HG03457 (cell line): ENCODE data around the gene NTN4.
A peak's percentile ranks its signal among the peaks of the same experiment; 100 is the strongest.
"Not testable (repeated sequence)": the region's sequence is repeated elsewhere in the genome, so short reads cannot be mapped to it uniquely, and the experiment has no call there.

Source experiments
- ATAC-seq: cut with Tn5 transposase; IDR thresholded peaks from one replicate; pipeline ENCODE4 v1.9.1; 2021; ENCODE audit warnings: moderate number of reproducible peaks; ENCODE audit not compliant: unreplicated experiment

NTN4 gene

GRCh38 chr12:95756362-95756761 is 34.2 kb downstream of the NTN4 start:
- ATAC-seq = no peak

- ATAC-seq = no peak
Measured at GRCh38 chr12:95755261-95755865, 35.2 kb downstream of the NTN4 start.

DNA sequence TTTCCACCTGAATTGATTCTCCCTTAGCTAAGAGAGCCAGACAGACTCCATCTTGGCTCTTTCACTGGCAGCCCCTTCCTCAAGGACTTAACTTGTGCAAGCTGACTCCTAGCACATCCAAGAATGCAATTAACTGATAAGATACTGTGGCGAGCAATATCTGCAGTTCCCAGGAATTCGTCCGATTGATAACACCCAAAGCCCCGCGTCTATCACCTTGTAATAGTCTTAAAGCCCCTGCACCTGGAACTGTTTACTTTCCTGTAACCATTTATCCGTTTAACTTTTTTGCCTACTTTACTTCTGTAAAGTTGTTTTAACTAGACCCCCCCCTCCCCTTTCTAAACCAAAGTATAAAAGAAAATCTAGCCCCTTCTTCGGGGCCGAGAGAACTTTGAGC is 44.5 kb downstream of the NTN4 start:
- ATAC-seq = not testable (repeated sequence)

DNA sequence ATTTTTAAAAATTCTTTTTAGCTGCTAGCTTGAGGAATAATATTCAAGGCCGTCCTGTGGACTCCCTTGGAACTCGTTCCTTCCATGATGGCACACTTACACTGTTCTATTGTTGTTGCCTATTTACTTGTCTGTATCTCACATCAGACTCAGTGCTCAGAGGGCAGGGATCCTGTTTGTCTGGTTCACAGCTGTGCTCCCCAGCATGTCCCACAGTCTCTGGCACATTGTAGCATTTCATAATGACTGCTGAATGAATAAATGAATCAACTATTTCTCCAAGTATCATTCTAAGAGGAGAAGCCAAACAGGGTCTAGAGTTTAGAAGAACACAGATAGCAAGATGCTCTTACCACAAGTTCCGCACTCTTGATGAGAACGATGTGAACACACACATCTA is 48.0 kb downstream of the NTN4 start:
- ATAC-seq = no peak

DNA sequence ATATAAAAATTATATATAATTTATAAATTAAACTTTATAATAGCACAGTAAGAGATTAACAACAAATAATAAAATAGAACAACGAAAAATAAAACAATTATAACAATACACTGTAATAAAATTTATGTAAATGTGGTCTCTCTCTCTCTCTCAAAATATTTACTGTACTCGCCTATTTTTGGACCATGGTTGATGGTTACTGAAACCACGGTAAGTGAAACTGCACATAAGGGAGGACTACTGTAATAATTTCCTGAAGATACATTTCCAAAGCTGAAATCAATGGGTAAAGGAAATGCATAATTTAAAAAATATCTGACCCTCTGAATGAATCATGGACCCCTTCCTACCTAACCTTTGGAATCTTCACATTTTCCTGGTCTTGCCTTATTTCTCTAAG is 48.9 kb downstream of the NTN4 start:
- ATAC-seq = no peak

DNA sequence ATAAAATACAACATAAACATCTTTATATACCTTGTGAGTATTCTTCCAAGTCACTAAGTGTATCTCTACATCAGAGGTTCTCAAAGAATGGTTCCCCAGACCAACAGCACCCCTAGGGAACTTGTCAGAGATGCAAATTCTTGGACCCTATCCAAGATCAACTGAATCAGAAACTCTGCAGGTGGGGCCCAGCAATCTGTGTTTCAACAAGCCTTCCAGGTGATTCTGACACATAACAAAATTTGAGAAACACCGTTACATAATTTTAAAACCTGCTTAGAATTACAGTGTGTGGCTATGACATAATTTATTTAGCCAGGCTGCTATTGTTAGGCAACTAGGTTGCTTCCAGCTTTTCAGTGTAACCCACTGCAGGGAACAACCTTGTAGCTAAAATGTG is 49.8 kb downstream of the NTN4 start:
- no peak for ATAC-seq

GRCh38 chr12:95739561-95740313 is 50.8 kb downstream of the NTN4 start:
- no peak for ATAC-seq

- ATAC-seq = no peak
Measured at GRCh38 chr12:95738024-95738611, 52.4 kb downstream of the NTN4 start.

DNA sequence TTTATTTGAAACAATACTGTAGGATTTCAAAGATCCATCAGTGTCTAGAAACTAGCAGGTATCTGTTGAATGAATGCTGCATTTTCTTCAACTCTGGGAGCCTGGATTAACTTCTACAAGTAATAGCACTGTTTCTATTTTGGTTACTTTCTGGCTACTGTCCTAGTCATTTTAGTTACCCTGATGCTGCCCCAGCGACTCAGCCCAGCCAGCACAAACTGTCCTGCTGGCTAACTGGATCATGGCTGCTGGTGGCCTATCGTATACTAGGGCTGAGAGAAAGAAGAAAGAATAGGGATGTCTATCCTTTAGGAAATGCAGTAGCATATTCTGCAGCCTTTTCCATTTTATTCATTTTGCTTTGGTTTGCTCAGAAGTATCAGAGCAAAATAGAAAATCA is 53.9 kb downstream of the NTN4 start:
- ATAC-seq = no peak

DNA sequence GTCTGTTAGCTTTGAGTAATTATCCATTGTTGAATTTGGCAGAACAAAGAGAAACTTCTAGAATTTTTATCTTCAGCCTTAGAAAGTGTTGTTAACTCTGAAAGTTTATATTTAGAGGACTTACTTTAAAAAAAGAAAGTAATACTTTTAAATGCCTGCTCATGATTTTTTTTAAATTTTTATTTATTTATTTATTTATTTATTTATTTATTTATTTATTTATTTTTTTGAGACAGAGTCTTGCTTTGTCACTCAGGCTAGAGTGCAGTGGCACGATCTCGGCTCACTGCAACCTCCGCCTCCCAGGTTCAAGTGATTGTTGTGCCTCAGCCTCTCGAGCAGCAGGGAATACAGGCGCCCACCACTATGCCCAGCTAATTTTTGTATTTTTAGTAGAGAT is 54.8 kb downstream of the NTN4 start:
- ATAC-seq = not testable (repeated sequence)

- ATAC-seq = no peak
Measured at GRCh38 chr12:95733141-95733825, 57.3 kb downstream of the NTN4 start.

- no peak for ATAC-seq
Measured at GRCh38 chr12:95731519-95731958, 59.0 kb downstream of the NTN4 start.

DNA sequence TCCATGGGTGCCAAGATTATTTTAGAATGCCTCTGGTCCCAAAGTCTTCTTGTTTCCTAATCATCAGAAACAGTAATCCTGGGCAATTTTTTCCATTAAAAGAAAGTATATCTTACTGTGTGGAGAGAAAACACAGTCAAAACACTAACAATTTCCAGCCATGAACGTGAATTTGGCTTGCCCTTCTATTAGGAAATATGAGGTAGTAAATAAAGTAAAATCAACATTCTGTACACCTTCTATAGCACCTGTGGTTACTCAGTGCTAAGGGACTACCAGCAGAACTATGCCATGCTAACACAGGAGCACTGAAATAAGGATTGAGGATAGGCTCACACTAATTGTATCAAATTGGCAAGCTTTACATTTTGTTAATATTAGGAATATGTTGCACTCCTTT is 60.1 kb downstream of the NTN4 start:
- ATAC-seq = no peak

DNA sequence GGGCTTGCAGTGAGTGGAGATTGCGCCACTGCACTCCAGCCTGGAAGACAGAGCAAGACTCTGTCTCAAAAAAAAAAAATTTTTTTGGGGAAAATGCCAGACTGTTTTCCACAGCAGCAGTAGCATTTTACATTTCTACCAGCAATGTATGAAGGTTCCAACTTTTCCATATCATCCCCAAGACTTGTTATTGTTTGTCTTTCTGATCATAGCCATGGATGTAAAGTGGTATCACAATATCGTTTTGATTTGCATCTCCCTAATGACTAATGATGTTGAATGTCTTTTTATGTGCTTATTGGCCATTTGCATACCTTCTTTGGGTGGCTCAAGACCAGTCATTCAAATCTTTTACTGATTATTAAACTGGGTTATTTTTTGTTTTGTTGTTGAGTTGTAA is 63.7 kb downstream of the NTN4 start:
- no peak for ATAC-seq

DNA sequence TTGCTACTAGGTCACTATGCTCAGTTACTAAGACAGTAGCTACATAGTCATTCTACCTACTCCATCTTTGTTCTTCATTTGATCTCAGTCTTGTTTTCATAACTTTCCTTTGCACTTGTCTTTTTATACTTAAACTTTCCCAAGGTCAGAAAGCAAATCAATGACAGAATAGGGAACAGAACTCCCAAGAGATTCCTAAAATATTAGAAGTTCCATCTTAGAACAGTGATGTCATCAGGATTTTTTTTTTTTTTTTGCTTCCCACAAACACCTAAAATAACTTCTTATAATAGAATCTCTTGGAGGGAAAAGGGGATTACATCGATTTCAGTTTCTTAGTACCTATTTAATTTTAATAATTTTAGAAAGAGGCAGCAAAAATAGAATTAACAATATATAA is 65.8 kb downstream of the NTN4 start:
- no peak for ATAC-seq

DNA sequence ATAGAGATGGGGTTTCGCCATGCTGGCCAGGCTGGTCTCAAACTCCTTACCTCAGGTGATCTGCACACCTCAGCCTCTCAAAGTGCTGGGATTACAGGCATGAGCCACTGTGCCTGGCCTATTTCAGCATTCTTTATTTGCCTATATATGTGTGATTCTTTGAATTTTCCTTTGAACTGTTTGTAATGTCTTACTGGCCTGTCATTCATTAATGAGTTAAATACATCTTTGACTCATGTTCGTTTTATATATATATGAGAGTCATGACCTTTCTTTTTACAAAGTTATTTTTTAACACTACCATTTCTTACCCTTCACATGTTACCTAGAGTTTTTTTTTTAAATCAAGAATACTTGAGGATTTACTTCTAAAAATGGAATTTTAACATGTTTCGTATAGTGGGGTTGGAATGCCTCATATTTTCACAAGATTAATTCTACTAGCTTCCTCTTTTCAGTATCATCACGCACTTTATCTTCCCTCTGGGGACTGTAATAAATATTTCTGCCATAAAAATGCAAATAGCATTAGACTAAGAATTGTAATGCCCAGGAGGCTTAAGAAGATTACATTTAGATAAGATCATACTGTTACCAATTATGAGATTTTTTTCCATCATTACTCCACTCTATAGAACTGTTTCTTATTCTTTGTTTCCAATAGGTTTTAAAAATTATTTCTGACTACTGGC is 66.7 kb downstream of the NTN4 start:
- peak; percentile 71 for ATAC-seq

- ATAC-seq = no peak
Measured at GRCh38 chr12:95721320-95721719, 69.2 kb downstream of the NTN4 start.

- ATAC-seq = no peak
Measured at GRCh38 chr12:95720146-95720545, 70.4 kb downstream of the NTN4 start.

- ATAC-seq = no peak
Measured at GRCh38 chr12:95718772-95719171, 71.8 kb downstream of the NTN4 start.

- ATAC-seq = no peak
Measured at GRCh38 chr12:95718006-95718431, 72.5 kb downstream of the NTN4 start.

DNA sequence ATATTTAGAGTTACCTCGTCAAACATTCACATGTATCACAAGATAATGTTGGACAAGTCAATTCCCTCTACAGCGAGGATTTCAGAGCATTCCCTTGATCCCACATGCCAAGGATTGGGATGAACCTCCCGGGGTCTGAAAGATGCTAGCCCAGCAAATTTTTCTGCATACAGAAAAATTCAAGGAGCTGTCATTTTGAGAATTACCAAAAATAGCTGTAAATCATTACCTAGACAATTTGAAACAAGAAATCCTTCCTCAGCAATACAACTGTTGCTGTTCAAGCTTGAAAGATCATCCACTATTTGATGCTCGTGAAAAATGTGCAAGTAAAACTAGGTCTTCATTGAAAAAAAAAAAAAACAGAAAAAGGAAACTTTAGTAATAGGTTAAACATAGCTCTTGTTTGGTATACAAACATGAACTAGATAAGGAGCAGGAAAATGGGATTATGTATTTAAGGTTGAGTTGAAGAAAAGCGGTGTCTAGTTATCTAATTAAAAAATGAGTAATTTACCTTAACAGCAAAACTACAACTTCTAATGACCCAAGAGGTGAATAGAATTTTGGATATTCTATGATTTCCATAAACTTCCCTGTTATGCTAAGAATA is 73.1 kb downstream of the NTN4 start:
- no peak for ATAC-seq
